ENCODE data around the gene ANKRD2. TPM values are rescaled to one million over a fixed set of nuclear protein-coding genes. Genes with fewer than 3 reads are reported as not detected.

Gene ANKRD2
- total RNA-seq, 4 donors from 2014 or later = 2.7 TPM; not detected in 3

GRCh38 chr10:97547271-97547600 is 25.3 kb upstream of the ANKRD2 start:
- ATAC-seq (ENCODE audit: low FRiP score) (no peak), DNase-seq (ENCODE audit: low spot score) (no peak)
- TF ChIP-seq CTCF (IDR thresholded peaks at IDR 0.05) = no peak

DNA sequence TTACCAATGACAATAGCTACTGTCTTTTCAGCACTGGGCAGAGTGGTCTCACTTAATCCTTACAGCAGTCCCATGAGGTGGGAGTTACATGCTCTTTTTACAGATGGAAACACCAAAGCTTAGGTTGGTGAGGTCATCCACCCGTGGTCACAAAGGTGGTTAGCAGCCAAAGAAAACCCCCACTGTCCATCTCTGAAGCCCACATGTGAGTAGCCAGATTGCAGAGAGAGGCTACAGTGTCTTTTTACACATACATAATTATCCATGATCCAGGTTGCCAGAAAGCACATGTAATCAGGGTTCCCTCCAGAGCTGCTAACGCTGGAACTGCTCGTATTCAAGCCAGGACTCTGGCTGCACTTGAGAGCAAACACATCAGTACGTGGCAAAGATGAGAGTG is 24.6 kb upstream of the ANKRD2 start:
- DNase-seq (ENCODE audit: low spot score) (no peak), ATAC-seq (ENCODE audit: low FRiP score) (no peak)
- TF ChIP-seq CTCF (IDR thresholded peaks at IDR 0.05) = no peak

- no peak for TF ChIP-seq CTCF (IDR thresholded peaks at IDR 0.05)
- no peak for DNase-seq (ENCODE audit: low spot score)
- no peak for ATAC-seq (ENCODE audit: low FRiP score)
Observed at GRCh38 chr10:97548828-97549455, 23.6 kb upstream of the ANKRD2 start.

GRCh38 chr10:97549587-97550322 is 22.8 kb upstream of the ANKRD2 start:
- DNase-seq (ENCODE audit: low spot score) = no peak
- no peak for ATAC-seq (ENCODE audit: low FRiP score)
- TF ChIP-seq CTCF (IDR thresholded peaks at IDR 0.05) = no peak

DNA sequence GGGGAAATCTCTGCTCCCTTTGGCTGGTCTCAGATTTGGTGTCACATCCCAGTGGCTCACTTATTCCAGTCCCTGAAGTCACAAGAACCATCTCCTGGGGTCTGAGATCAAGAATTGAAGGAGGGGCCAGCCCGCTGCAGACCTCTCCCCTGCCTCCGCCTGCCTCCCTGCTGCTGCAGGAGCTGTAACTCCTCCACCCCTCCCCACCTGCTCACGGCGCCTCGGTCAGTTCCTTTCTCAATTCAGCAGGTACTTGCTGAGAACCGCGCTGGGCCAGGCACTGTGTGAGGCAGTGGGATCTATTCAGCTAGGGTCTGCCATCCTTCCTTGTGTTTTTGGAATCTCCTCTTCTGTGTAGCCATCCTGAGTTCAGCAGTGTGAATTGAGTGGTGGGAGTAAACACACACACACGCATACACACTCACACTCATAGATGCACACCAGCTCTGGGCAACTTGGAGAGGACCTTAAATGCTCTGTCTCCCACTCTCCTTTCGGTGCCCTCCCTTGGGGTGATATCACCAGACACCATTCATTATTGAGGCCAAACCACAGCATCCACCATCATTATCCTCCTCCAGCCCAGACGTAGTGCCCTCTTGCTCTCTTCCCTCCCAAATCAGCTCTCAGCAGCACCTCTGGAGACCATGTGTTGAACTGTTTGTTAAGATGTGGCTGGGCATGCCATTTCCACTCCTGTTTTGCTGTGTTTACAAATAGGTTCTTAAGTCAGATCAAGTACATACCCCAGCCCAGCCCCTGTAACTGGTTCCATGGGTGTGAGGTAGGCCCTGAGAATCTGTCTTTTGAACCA is 22.0 kb upstream of the ANKRD2 start:
- DNase-seq (ENCODE audit: low spot score) (no peak), ATAC-seq (ENCODE audit: low FRiP score) (no peak)
- TF ChIP-seq CTCF (IDR thresholded peaks at IDR 0.05) = no peak

DNA sequence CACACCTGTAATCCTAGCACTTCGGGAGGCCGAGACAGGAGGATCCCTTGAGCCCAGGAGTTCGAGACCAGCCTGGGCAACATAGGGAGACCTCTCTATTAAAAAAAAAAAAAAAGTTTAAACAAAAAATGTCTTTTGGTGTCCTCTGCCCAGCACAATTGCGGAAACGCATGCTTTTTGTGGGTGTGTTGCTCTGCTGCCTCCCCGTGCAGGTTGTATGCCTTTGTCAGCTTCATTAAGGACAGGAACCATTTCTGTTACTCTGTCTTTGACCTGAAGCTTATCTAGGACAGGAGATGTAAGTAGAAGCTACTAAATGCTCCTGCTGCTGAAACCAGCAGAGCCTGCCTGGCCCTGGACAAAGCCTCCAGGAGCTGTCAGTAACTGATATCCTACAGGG is 21.3 kb upstream of the ANKRD2 start:
- DNase-seq (ENCODE audit: low spot score) (no peak), ATAC-seq (ENCODE audit: low FRiP score) (no peak)
- TF ChIP-seq CTCF (IDR thresholded peaks at IDR 0.05) = no peak
